Measurements from ENCODE around the gene MIDN.

MIDN gene

GRCh38 chr19:1220976-1221903, 27.1 kb upstream of the MIDN start:
- DNase-seq (ENCODE audit: low read depth in 2 of 3, low spot score in 2 of 3): no peak

- DNase-seq (ENCODE audit: low read depth in 2 of 3, low spot score in 2 of 3): no peak
These were observed 26.5 kb upstream of the MIDN start for GRCh38 chr19:1221904-1222255.

- DNase-seq (ENCODE audit: low read depth in 2 of 3, low spot score in 2 of 3): no peak
These were observed 26.0 kb upstream of the MIDN start for GRCh38 chr19:1222394-1222793.

GRCh38 chr19:1223018-1223855, 25.1 kb upstream of the MIDN start:
- DNase-seq (ENCODE audit: low read depth in 2 of 3, low spot score in 2 of 3): no peak

- DNase-seq (ENCODE audit: low read depth in 2 of 3, low spot score in 2 of 3): no peak
These were observed 24.1 kb upstream of the MIDN start for GRCh38 chr19:1224047-1224825.

- no peak for DNase-seq (ENCODE audit: low read depth in 2 of 3, low spot score in 2 of 3)
These were observed 23.5 kb upstream of the MIDN start for GRCh38 chr19:1224847-1225246.

GRCh38 chr19:1225440-1226226, 22.8 kb upstream of the MIDN start:
- no peak for DNase-seq (ENCODE audit: low read depth in 2 of 3, low spot score in 2 of 3)

GRCh38 chr19:1226227-1226518, 22.2 kb upstream of the MIDN start:
- no peak for DNase-seq (ENCODE audit: low read depth in 2 of 3, low spot score in 2 of 3)

GRCh38 chr19:1226522-1227303, 21.7 kb upstream of the MIDN start:
- no peak for DNase-seq (ENCODE audit: low read depth in 2 of 3, low spot score in 2 of 3)

- DNase-seq (ENCODE audit: low read depth in 2 of 3, low spot score in 2 of 3): no peak
These were observed 20.9 kb upstream of the MIDN start for GRCh38 chr19:1227304-1228054.

GRCh38 chr19:1228161-1228957, 20.0 kb upstream of the MIDN start:
- DNase-seq (ENCODE audit: low read depth in 2 of 3, low spot score in 2 of 3): no peak

- DNase-seq (ENCODE audit: low read depth in 2 of 3, low spot score in 2 of 3): no peak
These were observed 19.1 kb upstream of the MIDN start for GRCh38 chr19:1229056-1229923.

GRCh38 chr19:1229924-1230782, 18.2 kb upstream of the MIDN start:
- no peak for DNase-seq (ENCODE audit: low read depth in 2 of 3, low spot score in 2 of 3)

- DNase-seq (ENCODE audit: low read depth in 2 of 3, low spot score in 2 of 3): no peak
These were observed 17.4 kb upstream of the MIDN start for GRCh38 chr19:1230783-1231489.

GRCh38 chr19:1231729-1232637, 16.4 kb upstream of the MIDN start:
- no peak for DNase-seq (ENCODE audit: low read depth in 2 of 3, low spot score in 2 of 3)
